Measurements from ENCODE around the gene HLCS. TPM values are rescaled to one million over a fixed set of nuclear protein-coding genes. Genes with fewer than 3 reads are reported as not detected.

Gene HLCS
- total RNA-seq, 1 donor from 2014 or later = 17.1 TPM

- ATAC-seq (no peak), DNase-seq (no peak)
- Histone ChIP-seq H3K4me3 (no peak overlapping the region), H3K36me3 (no peaks in the 10 kb centered on the region), H3K27me3 (ENCODE audit: low read depth) (no peaks in the 10 kb centered on the region), H3K27ac (no peak overlapping the region), H3K9me3 (no peaks in the 10 kb centered on the region), H3K4me1 (no peaks in the 10 kb centered on the region)
- TF ChIP-seq CTCF (IDR thresholded peaks at IDR 0.05) = no peak
- intact Hi-C loops (cut with DNase I) = no loop called here
Observed at GRCh38 chr21:36902793-36903192, 63.7 kb downstream of the HLCS start.

- no peak overlapping the region for H3K27ac ChIP-seq
- no peaks in the 10 kb centered on the region for H3K4me1 ChIP-seq
- intact Hi-C loops (cut with DNase I) = no loop called here
- no peak overlapping the region for H3K4me3 ChIP-seq
- TF ChIP-seq CTCF (IDR thresholded peaks at IDR 0.05) = no peak
- ATAC-seq (no peak), DNase-seq (no peak)
- H3K36me3 ChIP-seq = no peaks in the 10 kb centered on the region
- H3K9me3 ChIP-seq = no peaks in the 10 kb centered on the region
- no peaks in the 10 kb centered on the region for H3K27me3 ChIP-seq (ENCODE audit: low read depth)
Observed at GRCh38 chr21:36902331-36902730, 64.1 kb downstream of the HLCS start.

- no peaks in the 10 kb centered on the region for H3K27me3 ChIP-seq (ENCODE audit: low read depth)
- DNase-seq = no peak
Observed at GRCh38 chr21:36901575-36901974, 64.9 kb downstream of the HLCS start.

GRCh38 chr21:36893581-36893980 is 72.9 kb downstream of the HLCS start:
- ATAC-seq (no peak), DNase-seq (no peak)
- no peak overlapping the region for H3K4me3 ChIP-seq
- H3K4me1 ChIP-seq = no peaks in the 10 kb centered on the region
- intact Hi-C loops (cut with DNase I) = no loop called here
- peaks cover 6% of the 10 kb centered on the region for H3K36me3 ChIP-seq
- no peak for TF ChIP-seq CTCF (IDR thresholded peaks at IDR 0.05)
- no peak overlapping the region for H3K27ac ChIP-seq
- H3K9me3 ChIP-seq = no peaks in the 10 kb centered on the region
- H3K27me3 ChIP-seq (ENCODE audit: low read depth) = no peaks in the 10 kb centered on the region

More at GRCh38 chr21:36901575-36901974, 64.9 kb downstream of the HLCS start:
- intact Hi-C loops (cut with DNase I) = no loop called here
- ATAC-seq = no peak
- Histone ChIP-seq H3K36me3 (no peaks in the 10 kb centered on the region), H3K4me3 (no peak overlapping the region), H3K9me3 (no peaks in the 10 kb centered on the region), H3K27ac (no peak overlapping the region), H3K4me1 (no peaks in the 10 kb centered on the region)
- TF ChIP-seq CTCF (IDR thresholded peaks at IDR 0.05) = no peak

- Histone ChIP-seq H3K27me3 (ENCODE audit: low read depth) (no peaks in the 10 kb centered on the region), H3K4me1 (no peaks in the 10 kb centered on the region), H3K27ac (no peak overlapping the region), H3K4me3 (no peak overlapping the region), H3K9me3 (no peaks in the 10 kb centered on the region), H3K36me3 (peaks cover 6% of the 10 kb centered on the region)
- DNase-seq = no peak
- ATAC-seq = no peak
- intact Hi-C loops (cut with DNase I) = no loop called here
- TF ChIP-seq CTCF (IDR thresholded peaks at IDR 0.05) = no peak
Observed at GRCh38 chr21:36892201-36892600, 74.3 kb downstream of the HLCS start.

GRCh38 chr21:36891692-36892091 is 74.8 kb downstream of the HLCS start:
- Histone ChIP-seq H3K4me1 (no peaks in the 10 kb centered on the region), H3K27ac (no peak overlapping the region), H3K36me3 (peaks cover 6% of the 10 kb centered on the region), H3K4me3 (no peak overlapping the region), H3K27me3 (ENCODE audit: low read depth) (no peaks in the 10 kb centered on the region), H3K9me3 (no peaks in the 10 kb centered on the region)
- ATAC-seq (no peak), DNase-seq (no peak)
- no peak for TF ChIP-seq CTCF (IDR thresholded peaks at IDR 0.05)
- intact Hi-C loops (cut with DNase I) = no loop called here

All from lower lobe of right lung (tissue), 2 donors.